NOMO-1 (cell line): ENCODE measurements around the gene NDUFA8.
A peak's percentile ranks its signal among the peaks of the same experiment; 100 is the strongest.

Experiments
- DNase-seq, 2 experiments: peaks; one replicate each; lab custom pipeline; 2025; ENCODE audit not compliant: unreplicated experiment in 2 of 2; lab: John Stamatoyannopoulos, UW

Gene NDUFA8

GRCh38 chr9:122186301-122186700 lies 26.7 kb upstream of the NDUFA8 start:
- no peak for DNase-seq

- DNase-seq: no peak
Measured at GRCh38 chr9:122184551-122184950, 25.0 kb upstream of the NDUFA8 start.

- DNase-seq: no peak
Measured at GRCh38 chr9:122183501-122183900, 23.9 kb upstream of the NDUFA8 start.

- DNase-seq: no peak
Measured at GRCh38 chr9:122180633-122181032, 21.1 kb upstream of the NDUFA8 start.

- DNase-seq: no peak
Measured at GRCh38 chr9:122179690-122180074, 20.1 kb upstream of the NDUFA8 start.

- no peak for DNase-seq
Measured at GRCh38 chr9:122179054-122179689, 19.6 kb upstream of the NDUFA8 start.

- DNase-seq: no peak
Measured at GRCh38 chr9:122176916-122177315, 17.3 kb upstream of the NDUFA8 start.

- DNase-seq: no peak
Measured at GRCh38 chr9:122173670-122174069, 14.1 kb upstream of the NDUFA8 start.

GRCh38 chr9:122172131-122172530 lies 12.6 kb upstream of the NDUFA8 start:
- no peak for DNase-seq

GRCh38 chr9:122168356-122168755 lies 8.8 kb upstream of the NDUFA8 start:
- DNase-seq: no peak

GRCh38 chr9:122164286-122164685 lies 4.7 kb upstream of the NDUFA8 start:
- DNase-seq: no peak

- DNase-seq: no peak
Measured at GRCh38 chr9:122162415-122162814, 2.8 kb upstream of the NDUFA8 start.

GRCh38 chr9:122159925-122160246 lies 307 bp upstream of the NDUFA8 start:
- no peak for DNase-seq

GRCh38 chr9:122158202-122158601 lies 1.4 kb downstream of the NDUFA8 start:
- peak in 1 of 2 experiments; percentile 31 for DNase-seq

- no peak for DNase-seq
Measured at GRCh38 chr9:122155796-122156195, 3.8 kb downstream of the NDUFA8 start.

GRCh38 chr9:122151267-122151828 lies 8.2 kb downstream of the NDUFA8 start:
- DNase-seq: no peak

- DNase-seq: no peak
Measured at GRCh38 chr9:122145592-122145863, 14.1 kb downstream of the NDUFA8 start.

- DNase-seq: no peak
Measured at GRCh38 chr9:122144836-122145591, 14.6 kb downstream of the NDUFA8 start.

- DNase-seq: peak in 1 of 2 experiments; percentile 46
Measured at GRCh38 chr9:122143876-122144405, 15.6 kb downstream of the NDUFA8 start.

GRCh38 chr9:122143296-122143695 lies 16.3 kb downstream of the NDUFA8 start:
- DNase-seq: no peak

GRCh38 chr9:122141671-122142070 lies 17.9 kb downstream of the NDUFA8 start:
- no peak for DNase-seq
